K562 (cell line): ENCODE measurements around the gene CCDC136. TPM values are rescaled to one million over a fixed set of nuclear protein-coding genes. Genes with fewer than 3 reads are reported as not detected.

Experiments used
- BRD9 ChIP-seq: fragments of 450-650 bp; IDR thresholded peaks from 2 replicates; pipeline ENCODE4 v1.6.1; 2018; ENCODE audit warnings: low read depth; ENCODE audit not compliant: partially characterized antibody
- JUN ChIP-seq, 2 experiments: sonication (generic) in 1 of 2; formaldehyde crosslinking in 1 of 2; IDR thresholded peaks; 2 replicates each; pipeline versions ENCODE4 v1.6.1 to v1.8.0; 2012 to 2022; ENCODE audit warnings: borderline replicate concordance in 2 of 2, mild to moderate bottlenecking in 2 of 2, improper control_type of control experiment in 1 of 2, low read depth in 1 of 2, low read length in 1 of 2, missing genetic modification reagents in 1 of 2
- KLF16 ChIP-seq: IDR thresholded peaks from 2 replicates; pipeline ENCODE4 v1.6.1; 2016; ENCODE audit warnings: antibody characterized with exemption
- LCOR ChIP-seq: sonication (generic); formaldehyde crosslinking; IDR thresholded peaks from 2 replicates; pipeline ENCODE4 v1.8.0; 2022; ENCODE audit warnings: mild to moderate bottlenecking, missing genetic modification reagents
- MYC ChIP-seq, 2 experiments: fragments of 250-450 bp in 1 of 2; sonication (Bioruptor Pico) in 1 of 2; IDR thresholded peaks; 2 replicates each; pipeline versions ENCODE4 v1.5.1 to v1.6.1; 2012 to 2021; ENCODE audit warnings: low read depth in 2 of 2, borderline replicate concordance in 1 of 2, improper control_type of control experiment in 1 of 2, low read length in 1 of 2, mild to moderate bottlenecking in 1 of 2, moderate library complexity in 1 of 2
- NCOR1 ChIP-seq: fragments of 450-650 bp; IDR thresholded peaks from 2 replicates; pipeline ENCODE4 v1.6.1; 2016; ENCODE audit warnings: mild to moderate bottlenecking, moderate library complexity
- NFE2L1 ChIP-seq: fragments of 450-650 bp; IDR thresholded peaks from 2 replicates; pipeline ENCODE4 v1.6.1; 2016; ENCODE audit warnings: missing genetic modification characterization, low read depth, mild to moderate bottlenecking, missing compliant biosample characterization, moderate library complexity, borderline replicate concordance
- NR4A1 ChIP-seq, 2 experiments: fragments of 250-450 bp in 1 of 2; fragments of 450-650 bp in 1 of 2; sonication (Bioruptor Pico) in 1 of 2; IDR thresholded peaks; 2 replicates each; pipeline versions ENCODE4 v1.4.0 to v1.6.1; 2016 to 2020; ENCODE audit warnings: mild to moderate bottlenecking in 2 of 2, missing compliant biosample characterization in 1 of 2, missing genetic modification characterization in 1 of 2, moderate library complexity in 1 of 2
- SIN3A ChIP-seq, 2 experiments: fragments of 150-350 bp in 1 of 2; IDR thresholded peaks; 2 replicates each; pipeline ENCODE4 v1.6.1; 2011 to 2016; ENCODE audit warnings: borderline replicate concordance in 2 of 2, low read depth in 2 of 2, low read length in 2 of 2, mild to moderate bottlenecking in 2 of 2, moderate library complexity in 2 of 2; ENCODE audit not compliant: control insufficient read depth in 1 of 2
- SMARCE1 ChIP-seq: fragments of 450-650 bp; IDR thresholded peaks from 2 replicates; pipeline ENCODE4 v1.7.1; 2016; ENCODE audit warnings: mild to moderate bottlenecking
- SMC3 ChIP-seq: conservative IDR thresholded peaks from 2 replicates; pipeline ENCODE4 v1.6.1; 2011; ENCODE audit warnings: low read depth, low read length, improper control_type of control experiment; ENCODE audit not compliant: insufficient read depth
- polyA plus RNA-seq, 8 experiments: library from polyadenylated mRNA; depleted of rRNA in 4 of 8; stranded (reverse) in 5 of 8; unstranded in 3 of 8; fragments of >200 nt; fragmentation: Nextera tagmentation in 2 of 8; fragmentation: Illumina TruSeq in 1 of 8; extraction: Ambion mirVana in 2 of 8; extraction: Trizol in 1 of 8; gene quantifications; 2 replicates each; pipeline versions ENCODE4 v1.2.1 to v1.2.3, GENCODE V29; 2011 to 2014; ENCODE audit warnings: inconsistent platforms in 1 of 8, missing spikeins in 1 of 8
- total RNA-seq, 7 experiments: library from RNA; depleted of rRNA in 6 of 7; stranded (reverse); fragments of >200 nt in 6 of 7; fragmentation: Illumina TruSeq in 2 of 7; extraction: Trizol in 2 of 7; gene quantifications; 2 replicates each; pipeline versions ENCODE4 v1.2.1 to v1.2.3, GENCODE V29; 2011 to 2021; ENCODE audit warnings: low replicate concordance in 1 of 7
- TF ChIP-seq, protein P1 (sequence below): sonication (generic); formaldehyde crosslinking; IDR thresholded peaks from 2 replicates; pipeline ENCODE4 v1.9.0; 2022; ENCODE audit warnings: mild to moderate bottlenecking, missing genetic modification reagents
- TF ChIP-seq, protein P2 (sequence below): sonication (generic); formaldehyde crosslinking; IDR thresholded peaks from 2 replicates; pipeline ENCODE4 v1.8.1; 2023; ENCODE audit warnings: mild to moderate bottlenecking, missing genetic modification reagents, moderate library complexity
- TF ChIP-seq, protein P3 (sequence below): fragments of 450-650 bp; formaldehyde crosslinking; IDR thresholded peaks from 2 replicates; pipeline ENCODE4 v1.4.0; 2020; ENCODE audit warnings: mild to moderate bottlenecking, moderate library complexity
- TF ChIP-seq, protein P4 (sequence below): sonication (generic); formaldehyde crosslinking; IDR thresholded peaks from 2 replicates; pipeline ENCODE4 v1.8.1; 2022; ENCODE audit warnings: missing genetic modification reagents
- TF ChIP-seq, protein P5 (sequence below), 3 experiments: IDR thresholded peaks in 2 of 3; conservative IDR thresholded peaks in 1 of 3; 2 replicates each; pipeline ENCODE4 v1.5.1; 2011 to 2012; ENCODE audit warnings: low read length in 3 of 3, mild to moderate bottlenecking in 3 of 3, control low read depth in 2 of 3, improper control_type of control experiment in 1 of 3, inconsistent platforms in 1 of 3, low read depth in 1 of 3, mixed read lengths in 1 of 3, moderate library complexity in 1 of 3; ENCODE audit not compliant: insufficient read depth in 2 of 3

The CCDC136 gene
- total and polyA plus RNA-seq, 9 of the 15 experiments (the other 6 are each of a cell fraction or from before 2014, with no cell fraction given), result 2.4 to 40.8 (median 26.5) TPM

DNA sequence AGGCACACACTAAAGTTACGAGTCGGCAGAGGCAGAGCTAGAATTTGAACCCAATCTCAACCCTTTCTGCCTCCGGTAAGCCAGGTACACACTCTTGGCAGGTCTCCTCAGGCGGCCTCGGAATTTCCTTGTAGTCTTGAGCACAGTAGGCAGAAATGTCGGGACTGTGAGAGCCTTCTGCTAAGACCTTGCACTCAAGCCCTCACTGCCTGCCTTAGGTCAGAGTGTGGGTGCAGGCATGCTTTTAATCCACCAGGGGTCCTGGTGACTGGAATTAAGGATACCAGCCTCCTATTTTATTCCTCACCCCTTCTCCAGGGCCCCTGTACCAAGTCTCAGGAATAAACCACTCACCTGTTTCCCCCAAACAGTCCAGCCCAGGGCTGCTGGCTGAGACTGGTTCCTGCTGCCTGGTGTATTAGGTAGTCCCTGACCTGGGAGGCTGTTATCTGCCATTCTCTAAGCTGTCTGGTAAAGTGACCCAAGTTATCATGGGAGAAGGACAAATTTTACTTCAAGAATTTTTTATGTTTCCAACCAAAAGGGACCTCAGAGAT, 71.7 kb downstream of the CCDC136 start (continued):
- TF ChIP-seq, protein P1, sequence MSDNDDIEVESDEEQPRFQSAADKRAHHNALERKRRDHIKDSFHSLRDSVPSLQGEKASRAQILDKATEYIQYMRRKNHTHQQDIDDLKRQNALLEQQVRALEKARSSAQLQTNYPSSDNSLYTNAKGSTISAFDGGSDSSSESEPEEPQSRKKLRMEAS (CRISPR knock-in tag), result peak; percentile 32; the same call in 1 of the 2 replicates
- TF ChIP-seq NR4A1 (CRISPR knock-in tag; IDR thresholded peaks at IDR 0.05) (no peak), NR4A1 (tag; IDR thresholded peaks at IDR 0.05) (0 out of 2 replicates have a peak, but pooled peaks have one; percentile 52), BRD9 (peak; percentile 23), SMARCE1 (0 out of 2 replicates have a peak, but pooled peaks have one; percentile 8), MYC (IDR thresholded peaks at IDR 0.05; ENCODE audit: low read depth, low read length) (peak; percentile 27; the same call in 1 of the 2 replicates), MYC (CRISPR knock-in tag; IDR thresholded peaks at IDR 0.05; ENCODE audit: borderline replicate concordance, low read depth) (no peak), SMC3 (peak; percentile 60), SIN3A (IDR thresholded peaks at IDR 0.05; ENCODE audit: borderline replicate concordance in 2 of 2, control insufficient read depth in 1 of 2, low read depth in 2 of 2, low read length in 2 of 2) (0 out of 4 replicates have a peak, but pooled peaks of 1 of the 2 experiments have one; percentile 16), LCOR (CRISPR knock-in tag) (peak; percentile 68), JUN (IDR thresholded peaks at IDR 0.05; ENCODE audit: borderline replicate concordance, low read depth, low read length) (no peak), JUN (CRISPR knock-in tag; IDR thresholded peaks at IDR 0.05; ENCODE audit: borderline replicate concordance) (no peak), NFE2L1 (tag) (no peak), KLF16 (peak; percentile 75), NCOR1 (no peak)
- TF ChIP-seq, protein P2, sequence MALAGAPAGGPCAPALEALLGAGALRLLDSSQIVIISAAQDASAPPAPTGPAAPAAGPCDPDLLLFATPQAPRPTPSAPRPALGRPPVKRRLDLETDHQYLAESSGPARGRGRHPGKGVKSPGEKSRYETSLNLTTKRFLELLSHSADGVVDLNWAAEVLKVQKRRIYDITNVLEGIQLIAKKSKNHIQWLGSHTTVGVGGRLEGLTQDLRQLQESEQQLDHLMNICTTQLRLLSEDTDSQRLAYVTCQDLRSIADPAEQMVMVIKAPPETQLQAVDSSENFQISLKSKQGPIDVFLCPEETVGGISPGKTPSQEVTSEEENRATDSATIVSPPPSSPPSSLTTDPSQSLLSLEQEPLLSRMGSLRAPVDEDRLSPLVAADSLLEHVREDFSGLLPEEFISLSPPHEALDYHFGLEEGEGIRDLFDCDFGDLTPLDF (CRISPR knock-in tag), result no peak
- TF ChIP-seq, protein P3, sequence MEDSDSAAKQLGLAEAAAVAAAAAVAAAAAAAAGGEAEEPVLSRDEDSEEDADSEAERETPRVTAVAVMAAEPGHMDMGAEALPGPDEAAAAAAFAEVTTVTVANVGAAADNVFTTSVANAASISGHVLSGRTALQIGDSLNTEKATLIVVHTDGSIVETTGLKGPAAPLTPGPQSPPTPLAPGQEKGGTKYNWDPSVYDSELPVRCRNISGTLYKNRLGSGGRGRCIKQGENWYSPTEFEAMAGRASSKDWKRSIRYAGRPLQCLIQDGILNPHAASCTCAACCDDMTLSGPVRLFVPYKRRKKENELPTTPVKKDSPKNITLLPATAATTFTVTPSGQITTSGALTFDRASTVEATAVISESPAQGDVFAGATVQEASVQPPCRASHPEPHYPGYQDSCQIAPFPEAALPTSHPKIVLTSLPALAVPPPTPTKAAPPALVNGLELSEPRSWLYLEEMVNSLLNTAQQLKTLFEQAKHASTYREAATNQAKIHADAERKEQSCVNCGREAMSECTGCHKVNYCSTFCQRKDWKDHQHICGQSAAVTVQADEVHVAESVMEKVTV (CRISPR knock-in tag), result peak; percentile 20; the same call in 1 of the 2 replicates
- TF ChIP-seq, protein P4, sequence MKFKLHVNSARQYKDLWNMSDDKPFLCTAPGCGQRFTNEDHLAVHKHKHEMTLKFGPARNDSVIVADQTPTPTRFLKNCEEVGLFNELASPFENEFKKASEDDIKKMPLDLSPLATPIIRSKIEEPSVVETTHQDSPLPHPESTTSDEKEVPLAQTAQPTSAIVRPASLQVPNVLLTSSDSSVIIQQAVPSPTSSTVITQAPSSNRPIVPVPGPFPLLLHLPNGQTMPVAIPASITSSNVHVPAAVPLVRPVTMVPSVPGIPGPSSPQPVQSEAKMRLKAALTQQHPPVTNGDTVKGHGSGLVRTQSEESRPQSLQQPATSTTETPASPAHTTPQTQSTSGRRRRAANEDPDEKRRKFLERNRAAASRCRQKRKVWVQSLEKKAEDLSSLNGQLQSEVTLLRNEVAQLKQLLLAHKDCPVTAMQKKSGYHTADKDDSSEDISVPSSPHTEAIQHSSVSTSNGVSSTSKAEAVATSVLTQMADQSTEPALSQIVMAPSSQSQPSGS (CRISPR knock-in tag), result no peak
- TF ChIP-seq, protein P5, sequence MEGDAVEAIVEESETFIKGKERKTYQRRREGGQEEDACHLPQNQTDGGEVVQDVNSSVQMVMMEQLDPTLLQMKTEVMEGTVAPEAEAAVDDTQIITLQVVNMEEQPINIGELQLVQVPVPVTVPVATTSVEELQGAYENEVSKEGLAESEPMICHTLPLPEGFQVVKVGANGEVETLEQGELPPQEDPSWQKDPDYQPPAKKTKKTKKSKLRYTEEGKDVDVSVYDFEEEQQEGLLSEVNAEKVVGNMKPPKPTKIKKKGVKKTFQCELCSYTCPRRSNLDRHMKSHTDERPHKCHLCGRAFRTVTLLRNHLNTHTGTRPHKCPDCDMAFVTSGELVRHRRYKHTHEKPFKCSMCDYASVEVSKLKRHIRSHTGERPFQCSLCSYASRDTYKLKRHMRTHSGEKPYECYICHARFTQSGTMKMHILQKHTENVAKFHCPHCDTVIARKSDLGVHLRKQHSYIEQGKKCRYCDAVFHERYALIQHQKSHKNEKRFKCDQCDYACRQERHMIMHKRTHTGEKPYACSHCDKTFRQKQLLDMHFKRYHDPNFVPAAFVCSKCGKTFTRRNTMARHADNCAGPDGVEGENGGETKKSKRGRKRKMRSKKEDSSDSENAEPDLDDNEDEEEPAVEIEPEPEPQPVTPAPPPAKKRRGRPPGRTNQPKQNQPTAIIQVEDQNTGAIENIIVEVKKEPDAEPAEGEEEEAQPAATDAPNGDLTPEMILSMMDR (IDR thresholded peaks at IDR 0.05 in 2 of 3, conservative IDR thresholded peaks at IDR 0.05 in 1 of 3; ENCODE audit: insufficient read depth in 2 of 3, low read depth in 1 of 3, low read length in 3 of 3), result peak; percentile 76 to 91 (median 85)
